Right ventricle myocardium inferior (tissue), 1 donor: ENCODE data around the gene SNRNP25. TPM values are rescaled to one million over a fixed set of nuclear protein-coding genes. Genes with fewer than 3 reads are reported as not detected.
"Not testable (repeated sequence)": the region's sequence is repeated elsewhere in the genome, so short reads cannot be mapped to it uniquely, and the experiment has no call there.

Experiments
- ATAC-seq: fragments of 200-7000 bp; cut with Tn5 transposase; one replicate; pipeline ENCODE4 v1.9.1; 2020; ENCODE audit warnings: mild to moderate bottlenecking, moderate library complexity
- DNase-seq: peaks from one replicate; pipeline ENCODE4 v3.0.0; 2021; ENCODE audit errors: missing footprints
- intact Hi-C: fragments of 100-400 bp; cut with DNase I; formaldehyde crosslinking; loops from one replicate; pipeline ENCODE4 v1.11.0; 2022
- long read RNA-seq: library from polyadenylated mRNA; unstranded; transcript quantifications from one replicate; pipeline ENCODE4 v2.0.0, GENCODE V29; 2021
- total RNA-seq: library from RNA; stranded (reverse); fragmentation: NEBNext Ultra II Directional; extraction: Animal tissue kit (Norgen Biotek cat#: 25700); gene quantifications from one replicate; pipeline ENCODE4 v1.2.1, GENCODE V29; 2021
- donor health status: DM: no; HTN: yes; CAD: no; lungs with severe emphysema.

Gene SNRNP25
- total RNA-seq: 80.7 TPM
- long read RNA-seq, transcript SNRNP25-201 (5 exons, 1,905 nt): major isoform, 38 of 42 reads
- long read RNA-seq, partial matches to known transcripts: 0 of 42 reads
- long read RNA-seq, other reads (novel, unspliced or antisense): 2 of 42 reads

DNA sequence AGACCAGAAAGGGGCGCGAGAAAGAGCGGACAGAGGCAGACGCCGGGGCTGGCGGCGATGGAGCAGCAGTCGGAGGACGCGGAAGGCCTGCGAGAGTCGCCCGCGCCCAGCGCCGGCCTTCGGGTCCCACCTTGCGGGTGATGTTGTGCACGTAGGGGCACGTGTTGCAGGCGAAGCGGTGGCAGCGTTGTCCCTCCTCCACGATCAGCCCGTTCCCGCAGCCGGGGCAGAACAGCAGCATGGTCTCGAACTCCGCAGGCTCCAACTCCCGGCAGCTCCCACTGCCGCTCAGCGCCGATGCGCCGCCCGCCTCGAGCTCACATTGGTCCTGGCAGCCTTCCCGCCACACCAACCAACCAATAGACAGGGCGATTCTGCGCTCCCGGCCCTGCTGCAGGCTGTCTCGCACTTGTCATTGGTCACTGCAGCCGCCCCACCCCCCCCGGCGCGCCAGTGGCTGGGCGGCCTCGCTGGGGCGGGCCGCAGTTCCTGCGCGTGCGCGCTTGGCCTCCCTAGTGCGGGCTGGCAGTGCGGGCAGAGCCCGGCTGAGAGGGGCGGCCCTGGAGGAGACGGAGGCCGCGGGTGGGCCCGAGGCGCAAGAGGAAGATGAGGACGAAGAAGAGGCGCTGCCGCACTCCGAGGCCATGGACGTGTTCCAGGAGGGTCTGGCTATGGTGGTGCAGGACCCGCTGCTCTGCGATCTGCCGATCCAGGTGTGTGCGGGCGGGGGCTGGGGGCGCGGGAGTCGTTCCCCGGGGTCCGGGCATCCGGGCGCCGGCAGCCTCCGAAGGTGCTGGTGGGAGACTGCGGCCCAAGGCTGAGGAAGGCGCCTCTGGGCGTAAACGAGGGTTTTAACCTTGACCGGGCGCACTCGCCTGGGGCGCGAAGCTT is at the start of gene SNRNP25, which contains the start of gene POLR3K:
Gene SNRNP25 (plus strand): TSS at position 483 of the 891 bp plus-strand sequence. CDS start 189 bp downstream, at position 672.
Gene POLR3K (minus strand): TSS at position 263 of the 891 bp plus-strand sequence. CDS start 22 bp downstream, at position 241.
- DNase-seq: peak; percentile 100
- intact Hi-C loops: no loop called here

DNA sequence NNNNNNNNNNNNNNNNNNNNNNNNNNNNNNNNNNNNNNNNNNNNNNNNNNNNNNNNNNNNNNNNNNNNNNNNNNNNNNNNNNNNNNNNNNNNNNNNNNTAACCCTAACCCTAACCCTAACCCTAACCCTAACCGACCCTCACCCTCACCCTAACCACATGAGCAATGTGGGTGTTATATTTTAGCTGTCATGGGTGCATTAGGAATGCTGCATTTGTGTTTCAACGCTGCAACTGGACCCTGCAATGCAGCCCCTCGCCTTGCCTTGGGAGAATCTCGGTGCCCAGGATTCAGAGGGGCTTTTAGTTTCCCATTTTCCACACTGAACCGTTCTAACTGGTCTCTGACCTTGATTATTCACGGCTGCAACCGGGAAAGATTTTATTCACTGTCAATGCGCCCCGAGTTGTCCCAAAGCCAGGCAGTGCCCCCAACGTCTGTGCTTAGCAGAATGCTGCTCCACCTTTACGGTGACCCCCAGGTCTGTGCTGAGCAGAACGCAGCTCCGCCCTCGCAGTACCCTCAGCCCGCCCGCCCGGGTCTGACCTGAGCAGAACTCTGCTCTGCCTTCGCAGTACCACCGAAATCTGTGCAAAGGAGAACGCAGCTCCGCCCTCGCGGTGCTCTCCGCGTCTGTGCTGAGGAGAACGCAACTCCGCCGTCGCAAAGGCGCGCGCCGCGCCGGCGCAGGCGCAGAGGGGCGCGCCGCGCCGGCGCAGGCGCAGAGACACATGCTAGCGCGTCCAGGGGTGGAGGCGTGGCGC is 43.5 kb upstream of the SNRNP25 start:
- DNase-seq (no peak), ATAC-seq (peak; percentile 88)

More for the DNA sequence above, at the start of gene SNRNP25, which contains the start of gene POLR3K:
- ATAC-seq: peak; percentile 96

DNA sequence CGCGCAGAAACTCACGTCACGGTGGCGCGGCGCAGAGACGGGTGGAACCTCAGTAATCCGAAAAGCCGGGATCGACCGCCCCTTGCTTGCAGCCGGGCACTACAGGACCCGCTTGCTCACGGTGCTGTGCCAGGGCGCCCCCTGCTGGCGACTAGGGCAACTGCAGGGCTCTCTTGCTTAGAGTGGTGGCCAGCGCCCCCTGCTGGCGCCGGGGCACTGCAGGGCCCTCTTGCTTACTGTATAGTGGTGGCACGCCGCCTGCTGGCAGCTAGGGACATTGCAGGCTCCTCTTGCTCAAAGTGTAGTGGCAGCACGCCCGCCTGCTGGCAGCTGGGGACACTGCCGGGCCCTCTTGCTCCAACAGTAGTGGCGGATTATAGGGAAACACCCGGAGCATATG is 42.9 kb upstream of the SNRNP25 start:
- ATAC-seq, intact Hi-C loops: not testable (repeated sequence)
- DNase-seq: peak; percentile 98

More for the DNA sequence above, 43.5 kb upstream of the SNRNP25 start:
- intact Hi-C loops: no loop called here

DNA sequence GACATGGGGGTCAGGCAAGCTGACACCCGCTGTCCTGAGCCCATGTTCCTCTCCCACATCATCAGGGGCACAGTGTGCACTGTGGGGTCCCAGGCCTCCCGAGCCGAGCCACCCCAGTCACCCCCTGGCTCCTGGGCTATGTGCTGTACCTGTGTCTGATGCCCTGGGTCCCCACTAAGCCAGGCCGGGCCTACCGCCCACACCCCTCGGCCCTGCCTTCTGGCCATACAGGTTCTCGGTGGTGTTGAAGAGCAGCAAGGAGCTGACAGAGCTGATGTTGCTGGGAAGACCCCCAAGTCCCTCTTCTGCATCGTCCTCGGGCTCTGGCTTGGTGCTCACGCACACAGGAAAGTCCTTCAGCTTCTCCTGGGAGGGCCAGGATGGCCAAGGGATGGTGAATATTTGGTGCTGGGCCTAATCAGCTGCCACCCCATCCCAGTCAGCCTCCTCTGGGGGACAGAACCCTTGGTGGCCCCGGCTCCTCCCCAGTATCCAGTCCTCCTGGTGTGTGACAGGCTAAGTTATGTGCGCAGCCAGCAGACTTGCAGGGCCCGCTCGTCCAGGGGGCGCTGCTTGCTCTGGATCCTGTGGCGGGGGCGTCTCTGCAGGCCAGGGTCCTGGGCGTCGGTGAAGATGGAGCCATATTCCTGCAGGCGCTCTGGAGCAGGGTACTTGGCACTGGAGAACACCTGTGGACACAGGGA is 36.4 kb upstream of the SNRNP25 start:
- ATAC-seq, DNase-seq, intact Hi-C loops: not testable (repeated sequence)

DNA sequence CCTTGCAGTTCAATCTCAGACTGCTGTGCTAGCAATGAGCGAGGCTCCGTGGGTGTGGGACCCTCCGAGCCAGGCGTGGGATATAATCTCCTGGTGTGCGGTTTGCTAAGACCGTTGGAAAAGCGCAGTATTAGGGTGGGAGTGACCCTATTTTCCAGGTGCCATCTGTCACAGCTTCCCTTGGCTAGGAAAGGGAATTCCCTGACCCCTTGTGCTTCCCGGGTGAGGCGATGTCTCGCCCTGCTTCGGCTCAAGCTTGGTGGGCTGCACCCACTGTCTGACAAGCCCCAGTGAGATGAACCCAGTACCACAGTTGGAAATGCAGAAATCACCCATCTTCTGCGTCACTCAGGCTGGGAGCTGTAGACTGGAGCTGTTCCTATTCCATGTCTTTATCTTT is 32.7 kb upstream of the SNRNP25 start:
- ATAC-seq, intact Hi-C loops, DNase-seq: not testable (repeated sequence)

DNA sequence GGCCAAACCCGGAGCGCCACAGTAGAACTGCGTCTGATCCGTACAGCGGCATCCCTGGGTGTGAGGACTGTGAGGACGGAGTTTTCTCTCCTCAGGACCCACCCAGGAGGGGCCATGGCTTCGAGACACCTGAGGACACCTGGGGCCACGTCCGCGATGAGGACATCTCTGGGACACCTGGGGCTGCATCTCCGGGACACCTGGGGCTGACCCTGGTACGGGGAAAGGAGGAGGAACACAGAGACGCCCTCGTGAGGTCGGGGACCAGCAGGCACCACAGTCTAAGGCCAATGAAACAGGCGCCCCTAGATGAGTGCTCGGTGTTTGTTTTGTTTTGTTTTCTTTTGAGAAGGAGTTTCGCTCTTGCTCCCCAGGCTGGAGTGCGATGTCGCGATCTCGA is 29.5 kb upstream of the SNRNP25 start:
- ATAC-seq, DNase-seq, intact Hi-C loops: not testable (repeated sequence)

DNA sequence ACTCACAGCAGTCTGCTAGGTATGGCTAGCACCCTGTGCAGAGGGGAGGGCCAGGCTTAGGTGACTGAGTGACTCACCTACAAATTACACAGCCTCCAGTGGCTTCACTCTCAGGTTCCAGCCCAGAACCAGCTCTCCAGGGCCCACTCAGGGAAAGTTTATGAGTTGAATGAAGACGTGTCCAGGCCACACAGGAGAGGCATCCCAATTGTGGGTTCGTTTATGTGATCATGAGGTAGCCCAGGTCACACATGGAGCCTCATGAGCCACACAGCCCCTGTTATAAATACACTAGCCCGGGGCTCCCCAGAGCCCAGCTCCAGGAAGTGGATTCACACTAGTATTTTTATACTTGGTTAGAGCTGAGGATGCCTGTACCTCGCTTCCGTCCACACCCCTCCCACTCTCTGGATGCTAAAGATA is 27.7 kb upstream of the SNRNP25 start:
- intact Hi-C loops, DNase-seq, ATAC-seq: not testable (repeated sequence)

DNA sequence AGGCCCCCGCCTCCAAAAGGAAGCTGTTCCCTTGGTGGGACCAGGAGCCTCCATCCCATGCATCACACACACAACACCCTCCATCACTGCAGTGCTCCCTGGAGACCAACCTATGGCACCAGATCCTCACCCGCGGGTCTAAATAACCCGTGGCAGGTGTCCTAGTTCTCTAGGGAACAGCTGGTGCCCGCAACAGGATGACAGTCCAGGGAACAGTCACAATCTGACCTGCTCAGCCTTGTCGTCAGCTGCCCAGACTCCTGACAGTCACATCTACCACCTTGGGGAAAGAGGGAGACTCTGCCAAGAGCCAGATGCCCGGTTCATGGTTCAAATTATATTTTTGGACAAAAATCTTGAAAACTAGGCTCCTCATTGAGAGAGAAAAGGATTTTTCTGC is 23.0 kb upstream of the SNRNP25 start:
- not testable (repeated sequence) for ATAC-seq

DNA sequence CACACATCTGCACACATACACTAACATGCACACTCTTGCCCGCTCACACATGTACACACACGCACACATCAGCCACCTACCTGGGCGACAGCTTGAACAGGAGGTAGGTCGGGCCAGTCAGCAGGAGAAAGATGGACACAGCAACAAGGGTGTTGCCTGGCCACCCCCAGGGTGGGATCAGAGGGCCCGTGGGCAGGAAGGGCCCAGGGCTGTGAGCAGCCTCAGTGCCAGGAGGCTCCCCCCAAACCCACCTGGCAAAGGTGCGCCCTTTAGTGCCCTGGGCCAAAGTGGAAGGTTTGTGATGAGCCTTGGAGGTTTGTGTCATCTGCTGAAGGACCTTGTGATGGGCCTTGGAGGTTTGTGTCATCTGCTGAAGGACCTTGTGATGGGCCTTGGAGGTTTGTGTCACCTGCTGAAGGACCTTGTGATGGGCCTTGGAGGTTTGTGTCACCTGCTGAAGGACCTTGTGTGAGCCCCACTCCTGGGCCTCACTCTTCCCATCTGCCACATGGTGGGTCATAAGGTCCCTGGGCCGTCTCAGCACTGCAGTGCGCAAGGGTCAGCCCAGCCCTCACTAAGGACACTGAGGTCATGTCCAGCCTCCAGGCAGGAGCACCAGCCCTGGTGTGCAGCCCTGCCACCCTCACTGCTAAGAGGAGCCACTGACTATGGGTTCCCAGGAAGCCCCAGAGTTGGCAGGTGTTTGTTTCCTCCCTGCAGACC is 20.3 kb upstream of the SNRNP25 start:
- ATAC-seq, DNase-seq, intact Hi-C loops: not testable (repeated sequence)

More for the DNA sequence above, 23.0 kb upstream of the SNRNP25 start:
- DNase-seq, intact Hi-C loops: not testable (repeated sequence)

DNA sequence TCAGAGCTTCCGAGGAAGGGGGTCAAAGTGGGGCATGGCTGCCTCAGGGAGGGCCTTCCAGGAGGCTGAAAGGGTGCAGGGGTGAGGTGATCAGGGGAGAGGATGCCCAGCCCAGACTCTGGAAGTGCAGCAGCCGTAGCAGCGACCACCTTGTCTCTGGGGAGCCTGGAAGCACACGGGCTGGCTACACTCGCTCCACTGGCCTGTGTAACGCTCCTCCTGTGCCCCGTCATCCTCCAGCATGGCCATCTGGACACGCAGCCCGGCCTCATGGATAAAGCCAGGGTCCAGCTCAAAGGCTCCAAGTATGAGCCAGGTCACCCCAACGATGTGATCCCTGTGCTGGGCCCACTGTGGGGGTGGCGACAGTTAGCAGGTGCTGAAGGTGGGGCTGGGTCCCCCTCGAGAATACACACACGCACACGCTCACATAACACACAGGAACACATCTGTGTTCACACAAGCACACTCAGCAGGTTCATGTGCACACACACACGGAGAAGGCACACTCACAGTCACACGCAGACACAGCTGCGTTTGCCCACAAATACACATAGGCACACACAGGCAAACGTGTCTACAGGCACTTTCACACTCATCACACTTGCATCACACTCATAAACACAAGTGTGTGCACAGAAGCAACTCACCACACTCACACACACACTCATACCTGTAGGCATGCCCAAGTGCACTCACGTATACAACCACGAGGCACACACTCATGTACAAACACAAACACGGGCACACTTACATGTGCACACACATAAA is 19.6 kb upstream of the SNRNP25 start:
- intact Hi-C loops: no loop called here
- DNase-seq (no peak), ATAC-seq (no peak)

DNA sequence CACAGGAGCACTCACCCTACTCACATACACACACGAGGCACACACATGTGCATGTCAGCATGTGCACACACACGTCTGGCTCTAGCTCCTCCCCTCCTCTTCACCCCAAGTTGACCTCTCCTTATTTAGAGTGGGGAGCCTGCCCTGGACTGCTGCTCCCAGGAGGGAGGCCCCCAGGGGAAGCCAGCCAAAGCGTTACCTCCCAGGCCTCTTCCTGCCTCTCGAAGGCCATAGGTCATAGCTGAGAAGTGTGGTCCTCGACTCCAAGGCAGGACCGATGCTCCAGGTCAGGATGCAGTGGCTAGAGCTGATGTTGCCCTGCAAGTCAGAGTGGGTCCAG is 19.0 kb upstream of the SNRNP25 start:
- DNase-seq (no peak), ATAC-seq (no peak)
- intact Hi-C loops: no loop called here

DNA sequence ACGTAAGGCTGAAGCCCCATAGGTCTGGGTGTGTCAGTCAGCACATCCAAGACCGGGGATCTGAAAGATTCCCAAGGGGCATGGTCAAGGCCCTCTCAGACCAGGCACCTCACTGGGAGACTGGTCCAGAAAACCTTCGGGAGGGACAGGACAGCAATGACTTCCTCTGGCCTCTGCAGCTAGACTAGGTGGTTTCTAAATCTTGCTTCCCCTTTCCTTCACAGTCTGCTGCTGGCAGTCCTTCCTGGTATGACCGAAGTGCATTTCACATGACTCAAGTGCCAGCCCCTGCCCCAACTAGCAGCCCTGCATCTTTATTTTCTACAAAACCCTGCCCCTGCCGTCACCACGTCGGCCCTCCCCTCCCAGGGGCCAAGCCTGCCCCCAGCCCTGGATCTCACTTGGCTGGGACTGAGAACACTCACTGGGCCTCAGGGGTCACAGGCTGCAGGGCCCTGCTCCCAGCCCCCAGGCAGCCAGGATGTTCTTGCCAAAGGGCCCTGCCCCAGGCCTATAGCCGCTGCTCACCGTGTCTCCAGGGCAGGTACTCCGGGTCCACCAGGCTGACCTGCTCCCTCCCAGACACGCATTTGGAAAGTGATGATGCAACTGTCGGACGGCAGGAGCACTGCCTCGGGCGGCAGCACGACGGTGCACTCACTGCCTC is 18.5 kb upstream of the SNRNP25 start:
- ATAC-seq (peak; percentile 35), DNase-seq (no peak)
- intact Hi-C loops: no loop called here

DNA sequence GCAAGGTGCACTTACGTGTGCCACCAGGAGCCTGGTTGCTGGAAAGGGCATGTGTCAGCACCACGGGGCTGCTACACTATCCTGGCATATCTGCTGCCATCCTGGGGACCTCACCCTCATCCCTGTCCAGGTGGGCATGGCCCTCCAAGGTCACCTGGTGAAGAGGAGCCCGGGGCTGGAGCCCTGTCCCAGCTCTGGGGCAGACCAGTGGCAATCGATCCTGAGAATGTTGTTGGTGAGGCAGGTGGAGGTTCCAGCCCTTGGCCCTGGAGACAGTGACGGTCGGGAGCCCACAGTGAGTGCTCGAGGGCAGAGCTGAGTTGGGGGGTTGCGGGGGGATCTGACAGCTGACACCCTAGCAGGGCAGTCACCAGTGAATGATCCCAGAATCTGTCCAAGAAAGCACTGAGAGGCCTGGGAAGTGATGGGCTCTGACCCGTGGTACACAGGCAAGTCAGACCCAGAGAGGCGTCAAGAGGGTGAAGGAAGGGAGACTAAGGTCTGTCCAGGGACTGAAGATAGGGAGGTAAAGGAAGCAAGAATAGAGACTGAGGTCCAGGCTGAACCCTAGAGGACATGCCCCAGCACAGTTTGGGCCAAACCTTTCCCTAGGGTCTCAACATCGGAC is 17.8 kb upstream of the SNRNP25 start:
- no peak for ATAC-seq
- DNase-seq: no peak
- intact Hi-C loops: no loop called here

DNA sequence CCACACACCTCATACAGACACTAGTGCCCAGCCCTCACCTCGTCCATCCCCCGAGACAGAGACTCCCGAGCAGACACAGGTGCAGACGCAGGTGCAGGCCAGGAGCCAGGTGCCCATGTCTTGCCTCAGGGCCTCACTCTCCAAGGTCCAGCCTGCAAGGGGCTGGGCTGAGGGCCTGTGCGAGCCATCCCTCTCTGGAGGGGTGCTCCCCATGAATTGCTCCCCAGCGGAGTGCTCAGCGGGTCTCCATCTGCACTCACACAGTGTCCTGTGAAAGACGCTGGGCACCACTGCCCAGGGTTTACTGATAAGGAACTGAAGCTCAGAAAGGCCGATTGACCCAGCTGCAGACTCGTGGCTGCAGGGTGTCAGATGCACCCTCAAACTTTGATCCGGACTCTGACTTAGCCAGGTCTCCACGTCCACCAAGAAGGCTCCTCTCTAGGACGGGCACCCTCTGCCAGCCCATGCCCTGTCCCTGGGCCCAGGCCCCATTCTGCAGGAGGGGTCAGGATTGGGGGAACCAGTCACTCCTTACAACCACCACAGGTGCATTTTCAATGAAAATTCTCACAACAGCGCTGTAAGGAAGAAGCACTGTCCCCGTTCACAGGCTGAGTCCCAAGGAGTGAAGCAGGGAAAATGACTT is 17.2 kb upstream of the SNRNP25 start:
- DNase-seq (no peak), ATAC-seq (no peak)
- intact Hi-C loops: no loop called here

DNA sequence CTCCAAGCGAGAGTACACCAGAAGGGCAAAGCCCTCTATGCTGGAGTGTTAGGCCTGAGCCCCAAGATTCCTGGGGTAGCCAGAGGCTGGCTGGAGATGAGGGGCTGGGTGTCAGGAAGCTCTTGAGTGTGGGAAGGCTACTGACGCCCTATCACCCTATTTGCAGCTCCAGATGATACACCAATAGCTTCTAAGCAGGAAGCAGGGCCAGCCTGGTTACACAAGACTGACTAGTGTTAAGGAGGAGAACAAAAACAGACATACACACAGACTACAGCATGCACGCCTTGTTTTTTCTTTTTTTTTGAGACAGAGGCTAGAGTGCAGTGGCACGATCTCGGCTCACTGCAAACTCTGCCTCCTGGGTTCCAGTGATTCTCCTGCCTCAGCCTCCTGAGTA is 16.1 kb upstream of the SNRNP25 start:
- intact Hi-C loops: no loop called here
- DNase-seq: no peak
- ATAC-seq: no peak

DNA sequence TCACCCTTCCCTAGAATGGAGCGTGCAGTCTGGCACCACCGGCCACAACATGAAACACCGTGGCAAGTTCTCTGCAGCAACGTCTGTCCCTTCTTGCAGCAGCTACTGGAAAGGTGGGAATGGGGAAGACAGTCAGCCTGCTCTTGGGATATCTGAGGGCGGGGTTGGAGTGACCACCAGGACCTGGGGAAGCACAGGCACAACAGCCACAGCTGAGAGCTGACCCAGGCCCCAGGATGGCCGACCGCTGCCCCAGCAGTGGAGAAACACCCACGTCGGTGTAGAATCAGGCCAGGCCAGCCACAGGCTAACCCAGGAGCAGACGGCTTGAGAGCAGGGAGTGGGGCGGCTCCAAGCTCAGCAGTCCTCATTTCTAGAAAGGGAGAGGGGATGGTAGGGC is 15.4 kb upstream of the SNRNP25 start:
- intact Hi-C loops, ATAC-seq, DNase-seq: not testable (repeated sequence)
